Measurements from ENCODE around the gene MAN1A1.

DNA sequence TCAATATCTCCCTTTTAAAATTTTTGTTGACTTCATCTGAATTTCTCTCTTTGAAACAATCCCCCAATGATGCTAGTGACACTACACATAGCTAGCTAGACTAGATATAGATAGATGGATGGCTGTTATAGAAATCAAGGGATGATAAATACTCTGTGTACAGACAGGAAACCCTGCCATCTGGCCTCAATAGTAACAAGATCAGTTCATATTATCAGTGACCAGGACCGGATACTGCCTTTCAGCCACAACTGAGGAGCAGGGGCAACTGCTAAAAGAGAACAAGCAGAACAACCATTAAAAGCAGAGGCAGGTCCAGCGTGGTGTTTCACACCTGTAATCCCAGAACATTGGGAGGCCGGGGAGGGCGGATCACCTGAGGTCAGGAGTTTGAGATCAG, 152.8 kb downstream of the MAN1A1 start:
- TF ChIP-seq CTCF (IDR thresholded peaks at IDR 0.05; ENCODE audit: low read depth, low read length, missing input control) (no peak), RXRA (IDR thresholded peaks at IDR 0.05) (no peak), YY1 (IDR thresholded peaks at IDR 0.05) (no peak), GABPA (IDR thresholded peaks at IDR 0.05 in 1 of 2, conservative IDR thresholded peaks at IDR 0.05 in 1 of 2) (no peak), HNF4A (conservative IDR thresholded peaks at IDR 0.05) (no peak), NR2F2 (IDR thresholded peaks at IDR 0.05) (no peak), TAF1 (conservative IDR thresholded peaks at IDR 0.05) (no peak), EGR1 (IDR thresholded peaks at IDR 0.05; ENCODE audit: low read depth in 2 of 2) (no peak), REST (IDR thresholded peaks at IDR 0.05) (no peak), RAD21 (IDR thresholded peaks at IDR 0.05) (no peak)
- TF ChIP-seq, protein P1, sequence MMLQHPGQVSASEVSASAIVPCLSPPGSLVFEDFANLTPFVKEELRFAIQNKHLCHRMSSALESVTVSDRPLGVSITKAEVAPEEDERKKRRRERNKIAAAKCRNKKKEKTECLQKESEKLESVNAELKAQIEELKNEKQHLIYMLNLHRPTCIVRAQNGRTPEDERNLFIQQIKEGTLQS (IDR thresholded peaks at IDR 0.05): no peak
- TF ChIP-seq, protein P2, sequence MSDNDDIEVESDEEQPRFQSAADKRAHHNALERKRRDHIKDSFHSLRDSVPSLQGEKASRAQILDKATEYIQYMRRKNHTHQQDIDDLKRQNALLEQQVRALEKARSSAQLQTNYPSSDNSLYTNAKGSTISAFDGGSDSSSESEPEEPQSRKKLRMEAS (IDR thresholded peaks at IDR 0.05): no peak
- TF ChIP-seq, protein P3, sequence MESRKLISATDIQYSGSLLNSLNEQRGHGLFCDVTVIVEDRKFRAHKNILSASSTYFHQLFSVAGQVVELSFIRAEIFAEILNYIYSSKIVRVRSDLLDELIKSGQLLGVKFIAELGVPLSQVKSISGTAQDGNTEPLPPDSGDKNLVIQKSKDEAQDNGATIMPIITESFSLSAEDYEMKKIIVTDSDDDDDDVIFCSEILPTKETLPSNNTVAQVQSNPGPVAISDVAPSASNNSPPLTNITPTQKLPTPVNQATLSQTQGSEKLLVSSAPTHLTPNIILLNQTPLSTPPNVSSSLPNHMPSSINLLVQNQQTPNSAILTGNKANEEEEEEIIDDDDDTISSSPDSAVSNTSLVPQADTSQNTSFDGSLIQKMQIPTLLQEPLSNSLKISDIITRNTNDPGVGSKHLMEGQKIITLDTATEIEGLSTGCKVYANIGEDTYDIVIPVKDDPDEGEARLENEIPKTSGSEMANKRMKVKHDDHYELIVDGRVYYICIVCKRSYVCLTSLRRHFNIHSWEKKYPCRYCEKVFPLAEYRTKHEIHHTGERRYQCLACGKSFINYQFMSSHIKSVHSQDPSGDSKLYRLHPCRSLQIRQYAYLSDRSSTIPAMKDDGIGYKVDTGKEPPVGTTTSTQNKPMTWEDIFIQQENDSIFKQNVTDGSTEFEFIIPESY (IDR thresholded peaks at IDR 0.05): no peak

All from liver (tissue), 3 donors.